Uterus (tissue), 4 donors: ENCODE measurements around the gene GPR55. TPM values are rescaled to one million over a fixed set of nuclear protein-coding genes. Genes with fewer than 3 reads are reported as not detected.

Experiments used
- DNase-seq, 2 donors: peaks; one replicate each; pipeline ENCODE4 v3.0.0-alpha.2; 2019 to 2020
- H3K27ac ChIP-seq, 2 donors: fragments of 200-600 bp; sonication (generic); 1 replicate in 1 of 2; 2 replicates in 1 of 2; pipeline ENCODE4 v1.5.1; 2016 to 2018
- H3K27me3 ChIP-seq, 2 donors: fragments of 200-600 bp; sonication (generic); one replicate each; pipeline ENCODE4 v1.5.1; 2018 to 2019; ENCODE audit warnings: control low read depth in 1 of 2
- H3K36me3 ChIP-seq, 2 donors: fragments of 200-600 bp; sonication (generic); one replicate each; pipeline ENCODE4 v1.5.1; 2019; ENCODE audit warnings: control low read depth in 1 of 2
- H3K4me1 ChIP-seq, 2 donors: fragments of 200-600 bp; sonication (generic); one replicate each; pipeline ENCODE4 v1.5.1; 2018 to 2019; ENCODE audit warnings: control low read depth in 1 of 2
- H3K4me3 ChIP-seq, 2 donors: fragments of 200-600 bp; sonication (generic); 1 replicate in 1 of 2; 2 replicates in 1 of 2; pipeline ENCODE4 v1.5.1; 2018 to 2019; ENCODE audit warnings: mild to moderate bottlenecking in 1 of 2
- H3K9me3 ChIP-seq, 2 donors: fragments of 200-600 bp; sonication (generic); one replicate each; pipeline ENCODE4 v1.5.1; 2019; ENCODE audit warnings: control low read depth in 1 of 2
- CTCF ChIP-seq, 4 experiments: fragments of 200-600 bp in 2 of 4; fragments of 450-650 bp in 2 of 4; sonication (generic) in 2 of 4; IDR thresholded peaks; one replicate each; pipeline ENCODE4 v1.5.1; 2016 to 2019; ENCODE audit warnings: antibody characterized with exemption in 4 of 4, mild to moderate bottlenecking in 2 of 4, moderate library complexity in 1 of 4
- POLR2A ChIP-seq, 2 donors: fragments of 450-650 bp; IDR thresholded peaks; one replicate each; pipeline ENCODE4 v1.6.1; 2016; ENCODE audit warnings: antibody characterized with exemption in 2 of 2, mild to moderate bottlenecking in 1 of 2, moderate library complexity in 1 of 2
- intact Hi-C: fragments of 100-400 bp; cut with DNase I; formaldehyde crosslinking; loops from one replicate; pipeline ENCODE4 v1.15.1; 2023; ENCODE audit warnings: low total_unique reads
- total RNA-seq, 4 donors: library from RNA; depleted of rRNA in 3 of 4; stranded (reverse); fragments of >200 nt in 3 of 4; gene quantifications; one replicate each; pipeline versions ENCODE4 v1.1.0 to v1.2.4, GENCODE V29; 2014 to 2023
- donor health status: DM: yes; HTN: yes; CAD: no.

GPR55 gene
- total RNA-seq, 4 donors from 2014 or later: not detected

GRCh38 chr2:230930928-230931555, 6.0 kb upstream of the GPR55 start:
- Histone ChIP-seq H3K27ac (no peak overlapping the region), H3K4me1 (no peaks in the 10 kb centered on the region), H3K9me3 (no peaks in the 10 kb centered on the region), H3K36me3 (no peaks in the 10 kb centered on the region), H3K27me3 (no peaks in the 10 kb centered on the region), H3K4me3 (no peak overlapping the region)
- TF ChIP-seq POLR2A (IDR thresholded peaks at IDR 0.05): no peak
- TF ChIP-seq CTCF (IDR thresholded peaks at IDR 0.05): no peak
- no peak for DNase-seq
- intact Hi-C loops: no loop called here

DNA sequence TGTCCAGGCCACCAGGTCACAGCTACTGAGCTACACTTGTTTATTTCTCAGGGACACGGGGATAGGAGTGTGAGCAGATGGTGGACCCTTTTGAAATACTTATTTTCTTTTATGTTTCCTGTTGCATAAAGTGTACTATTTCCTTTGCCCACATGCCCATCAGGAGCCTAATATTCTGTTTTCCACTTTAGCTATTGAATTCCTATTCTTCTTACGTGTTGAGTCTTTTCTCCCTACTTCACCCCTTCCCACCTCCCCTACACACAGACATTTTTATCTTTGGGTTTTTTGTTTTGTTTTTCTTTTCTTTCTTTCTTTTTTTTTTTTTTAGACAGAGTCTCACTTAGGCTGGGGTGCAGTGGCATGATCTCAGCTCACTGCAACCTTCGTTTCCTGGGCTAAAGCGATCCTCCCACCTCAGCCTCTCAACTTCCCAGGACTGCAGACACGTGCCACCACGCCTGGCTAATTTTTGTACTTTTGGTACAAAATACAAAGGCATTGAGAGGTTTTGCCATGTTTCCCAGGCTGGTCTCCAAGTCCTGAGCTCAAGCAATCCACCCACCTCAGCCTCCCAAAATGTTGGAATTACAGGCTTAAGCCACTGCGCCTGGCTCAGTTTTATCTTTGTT, 5.2 kb upstream of the GPR55 start:
- no peaks in the 10 kb centered on the region for H3K36me3 ChIP-seq
- no peak overlapping the region for H3K27ac ChIP-seq
- no peaks in the 10 kb centered on the region for H3K27me3 ChIP-seq
- H3K9me3 ChIP-seq: no peaks in the 10 kb centered on the region
- no peak for TF ChIP-seq POLR2A (IDR thresholded peaks at IDR 0.05)
- TF ChIP-seq CTCF (IDR thresholded peaks at IDR 0.05): no peak
- intact Hi-C loops: no loop called here
- H3K4me1 ChIP-seq: no peaks in the 10 kb centered on the region
- no peak for DNase-seq
- H3K4me3 ChIP-seq: no peak overlapping the region

- Histone ChIP-seq H3K27ac (no peak overlapping the region), H3K4me3 (no peak overlapping the region), H3K36me3 (no peaks in the 10 kb centered on the region), H3K27me3 (no peaks in the 10 kb centered on the region), H3K9me3 (no peaks in the 10 kb centered on the region), H3K4me1 (no peaks in the 10 kb centered on the region)
- DNase-seq: peak in 1 of 2 donors; percentile 11
- no peak for TF ChIP-seq POLR2A (IDR thresholded peaks at IDR 0.05)
- no peak for TF ChIP-seq CTCF (IDR thresholded peaks at IDR 0.05)
- intact Hi-C loops: no loop called here
These were observed 4.5 kb upstream of the GPR55 start for GRCh38 chr2:230929381-230930148.

DNA sequence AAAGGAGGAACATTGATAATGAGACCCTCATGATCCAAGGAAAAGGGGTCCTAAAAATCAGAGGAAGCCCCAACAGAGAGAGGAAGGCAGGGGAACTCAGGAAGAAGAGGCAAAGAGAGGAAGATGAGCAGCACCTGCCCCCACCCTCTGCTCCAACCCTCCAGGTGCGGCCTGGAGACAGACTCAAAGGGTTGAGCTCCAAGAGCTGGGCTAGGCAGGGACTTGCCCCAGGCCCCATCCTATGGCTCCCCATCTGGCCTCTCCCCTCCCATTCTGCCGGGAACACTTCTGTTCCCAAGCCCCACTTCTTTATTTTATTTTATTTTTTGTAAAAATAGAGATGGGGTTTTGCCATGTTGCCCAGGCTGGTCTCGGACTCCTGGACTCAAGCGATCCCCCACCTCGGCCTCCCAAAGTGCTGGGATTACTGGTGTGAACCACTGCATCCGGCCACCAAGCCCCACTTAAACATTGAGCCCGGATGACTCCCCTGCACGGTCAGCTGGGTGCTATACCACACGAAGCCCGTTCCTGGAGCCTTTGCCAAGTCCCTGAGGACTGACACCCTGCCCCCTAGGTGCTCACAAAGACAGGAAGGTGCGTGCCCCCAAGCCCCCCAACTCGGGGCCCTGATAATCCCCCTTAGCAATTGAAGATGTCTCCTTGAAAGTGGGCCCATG, 3.8 kb upstream of the GPR55 start:
- TF ChIP-seq POLR2A (IDR thresholded peaks at IDR 0.05) (no peak), CTCF (IDR thresholded peaks at IDR 0.05) (no peak)
- H3K27me3 ChIP-seq: no peaks in the 10 kb centered on the region
- no peak overlapping the region for H3K4me3 ChIP-seq
- no peak for DNase-seq
- H3K9me3 ChIP-seq: no peaks in the 10 kb centered on the region
- H3K36me3 ChIP-seq: no peaks in the 10 kb centered on the region
- intact Hi-C loops: no loop called here
- H3K4me1 ChIP-seq: no peaks in the 10 kb centered on the region
- no peak overlapping the region for H3K27ac ChIP-seq
